Measurements from ENCODE around the gene GADD45B.
"Not testable (repeated sequence)": the region's sequence is repeated elsewhere in the genome, so short reads cannot be mapped to it uniquely, and the experiment has no call there.

The GADD45B gene

DNA sequence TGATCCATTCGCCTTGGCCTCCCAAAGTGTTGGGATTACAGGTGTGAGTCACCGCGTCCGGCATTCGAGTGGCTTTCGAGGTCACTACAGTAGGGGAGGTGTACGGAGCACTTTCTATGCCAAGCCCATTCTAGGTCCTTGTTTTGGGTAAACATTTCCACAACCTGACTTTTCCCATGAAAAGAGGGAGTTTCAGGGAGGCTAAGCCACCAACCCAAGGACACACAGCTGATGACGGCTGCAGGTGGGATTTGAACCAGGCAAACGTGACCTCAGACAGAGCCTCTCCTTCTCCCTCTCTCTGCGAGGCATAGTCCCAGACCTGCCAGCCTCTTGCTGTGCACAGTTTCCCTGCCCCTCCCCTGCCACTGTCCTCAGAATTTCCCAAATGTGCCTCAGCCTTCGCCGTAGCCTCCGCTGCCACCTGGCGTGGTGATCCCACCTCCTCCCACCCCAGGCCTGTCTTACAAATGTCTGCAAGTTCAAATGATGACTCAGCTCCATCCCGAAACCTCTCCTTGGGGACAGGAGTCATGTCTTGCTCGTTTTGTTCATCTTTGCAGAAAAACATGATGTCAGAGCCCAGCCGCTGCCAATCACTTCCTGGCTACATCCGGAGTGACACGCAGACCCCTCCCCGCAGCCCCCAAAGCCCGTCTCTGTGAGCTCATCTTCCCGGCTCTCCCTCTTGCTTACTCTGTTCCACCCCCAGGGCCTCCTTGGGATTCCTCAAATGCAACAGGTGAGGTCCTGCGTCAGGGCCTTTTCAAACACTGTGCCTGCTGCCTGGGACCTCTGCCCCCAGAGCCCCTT is 6.6 kb upstream of the GADD45B start:
- DNase-seq (ENCODE audit: low read depth in 2 of 2), result no peak

DNA sequence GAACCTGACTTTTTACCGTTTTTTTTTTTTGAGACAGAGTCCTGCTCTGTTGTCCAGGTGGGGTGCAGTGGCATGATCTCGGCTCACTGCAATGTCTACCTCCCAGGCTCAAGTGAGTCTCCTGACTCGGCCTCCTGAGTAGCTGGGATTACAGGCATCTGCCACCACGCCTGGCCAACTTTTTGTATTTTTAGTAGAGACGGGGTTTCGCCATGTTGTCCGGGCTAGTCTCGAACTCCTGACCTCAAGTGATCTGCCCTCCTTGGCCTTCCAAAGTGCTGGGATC is 6.1 kb upstream of the GADD45B start:
- not testable (repeated sequence) for DNase-seq (ENCODE audit: low read depth in 2 of 2)

GRCh38 chr19:2474232-2475017 is 1.5 kb upstream of the GADD45B start:
- DNase-seq (ENCODE audit: low read depth in 2 of 2), result peak; percentile 76 to 80

GRCh38 chr19:2475018-2475701 is 767 bp upstream of the GADD45B start:
- peak in 1 of 2 donors; percentile 14 for DNase-seq (ENCODE audit: low read depth in 2 of 2)

GRCh38 chr19:2476451-2477140 is 669 bp downstream of the GADD45B start:
- DNase-seq (ENCODE audit: low read depth in 2 of 2), result peak; percentile 40 to 44

DNA sequence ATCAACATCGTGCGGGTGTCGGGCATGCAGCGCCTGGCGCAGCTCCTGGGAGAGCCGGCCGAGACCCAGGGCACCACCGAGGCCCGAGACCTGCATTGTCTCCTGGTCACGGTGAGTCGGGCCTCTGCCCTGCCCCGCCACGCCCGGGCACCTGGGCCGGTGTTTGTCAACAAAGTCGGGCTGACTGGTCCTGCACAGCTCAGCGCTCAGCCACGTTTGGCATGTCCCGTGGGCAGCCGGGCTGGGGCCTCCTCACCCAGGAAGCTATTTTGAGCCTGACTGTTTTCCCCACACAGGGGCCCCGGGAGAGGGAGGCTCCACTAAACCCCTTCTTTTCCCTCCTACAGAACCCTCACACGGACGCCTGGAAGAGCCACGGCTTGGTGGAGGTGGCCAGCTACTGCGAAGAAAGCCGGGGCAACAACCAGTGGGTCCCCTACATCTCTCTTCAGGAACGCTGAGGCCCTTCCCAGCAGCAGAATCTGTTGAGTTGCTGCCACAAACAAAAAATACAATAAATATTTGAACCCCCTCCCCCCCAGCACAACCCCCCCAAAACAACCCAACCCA is 1.3 kb downstream of the GADD45B start:
- DNase-seq (ENCODE audit: low read depth in 2 of 2), result peak in 1 of 2 donors; percentile 6

DNA sequence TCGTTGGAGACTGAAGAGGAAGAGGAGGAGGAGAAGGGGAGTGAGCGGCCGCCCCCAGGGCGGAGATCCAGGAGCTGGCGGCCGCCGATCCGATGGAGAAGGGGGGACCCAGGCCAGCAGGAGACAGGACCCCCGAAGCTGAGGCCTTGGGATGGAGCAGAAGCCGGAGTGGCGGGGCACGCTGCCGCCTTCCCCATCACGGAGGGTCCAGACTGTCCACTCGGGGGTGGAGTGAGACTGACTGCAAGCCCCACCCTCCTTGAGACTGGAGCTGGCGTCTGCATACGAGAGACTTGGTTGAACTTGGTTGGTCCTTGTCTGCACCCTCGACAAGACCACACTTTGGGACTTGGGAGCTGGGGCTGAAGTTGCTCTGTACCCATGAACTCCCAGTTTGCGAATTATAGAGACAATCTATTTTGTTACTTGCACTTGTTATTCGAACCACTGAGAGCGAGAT is 1.8 kb downstream of the GADD45B start:
- no peak for DNase-seq (ENCODE audit: low read depth in 2 of 2)

GRCh38 chr19:2478278-2478755 is 2.4 kb downstream of the GADD45B start:
- DNase-seq (ENCODE audit: low read depth in 2 of 2), result peak in 1 of 2 donors; percentile 10

- DNase-seq (ENCODE audit: low read depth in 2 of 2), result peak; percentile 32 to 41
These were observed 3.0 kb downstream of the GADD45B start for GRCh38 chr19:2478756-2479555.

DNA sequence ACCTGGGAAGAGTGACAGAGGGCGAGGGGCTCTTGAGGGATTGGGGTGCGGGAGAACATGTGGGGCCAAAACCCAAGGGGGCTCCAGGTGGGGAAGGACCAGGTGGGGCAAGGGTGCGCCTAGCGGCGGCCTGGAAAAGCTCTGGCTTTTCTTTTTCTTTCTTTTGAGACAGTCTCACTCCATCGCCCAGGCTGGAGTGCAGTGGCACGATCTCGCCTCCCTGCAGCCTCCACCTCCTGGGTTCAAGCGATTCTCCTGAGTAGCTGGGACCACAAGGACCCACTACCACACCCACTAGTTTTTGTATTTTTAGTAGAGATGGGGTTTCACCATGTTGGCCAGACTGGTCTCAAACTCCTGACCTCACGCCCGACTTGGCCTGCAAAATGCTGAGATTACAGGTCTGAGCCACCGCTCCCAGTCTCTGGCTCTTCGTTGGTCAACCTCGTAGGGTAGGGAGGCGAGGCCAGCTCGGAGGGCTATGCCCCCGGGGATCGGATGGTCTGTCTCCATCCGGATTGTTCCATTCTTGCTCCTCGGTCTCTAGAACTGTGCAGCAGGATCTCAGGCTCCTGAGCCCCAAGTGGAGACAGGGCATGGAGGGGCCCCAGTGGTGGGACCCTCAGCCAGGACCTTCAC is 3.7 kb downstream of the GADD45B start:
- no peak for DNase-seq (ENCODE audit: low read depth in 2 of 2)

- no peak for DNase-seq (ENCODE audit: low read depth in 2 of 2)
These were observed 5.5 kb downstream of the GADD45B start for GRCh38 chr19:2481466-2481865.

DNA sequence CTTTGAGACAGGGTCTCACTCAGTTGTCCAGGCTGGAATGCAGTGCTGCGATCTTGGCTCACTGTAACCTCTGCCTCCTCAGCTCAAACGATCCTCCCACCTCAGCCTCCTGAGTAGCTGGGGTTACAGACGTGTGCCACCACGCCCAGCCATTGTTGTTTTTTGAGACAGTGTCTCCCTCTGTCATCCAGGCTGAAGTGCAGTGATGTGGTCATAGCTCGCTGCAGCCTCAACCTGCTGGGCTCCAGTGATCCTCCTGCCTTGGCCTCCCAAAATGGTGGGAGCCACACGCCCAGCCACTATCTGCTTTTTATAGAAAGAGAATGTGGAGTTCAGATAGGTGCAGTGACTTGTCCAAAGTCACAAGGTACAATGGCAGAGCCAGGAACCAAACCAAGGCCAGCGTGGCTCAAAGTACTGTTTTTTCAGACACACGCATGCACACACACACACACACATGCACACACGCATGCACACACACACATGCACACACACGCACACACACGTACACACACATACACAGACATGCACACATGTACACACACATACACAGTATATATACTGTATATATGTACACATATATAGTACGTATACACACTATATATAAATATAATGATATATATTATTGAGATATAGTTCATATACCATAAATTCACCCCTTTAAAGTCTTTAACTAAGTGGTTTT is 6.6 kb downstream of the GADD45B start:
- no peak for DNase-seq (ENCODE audit: low read depth in 2 of 2)

DNA sequence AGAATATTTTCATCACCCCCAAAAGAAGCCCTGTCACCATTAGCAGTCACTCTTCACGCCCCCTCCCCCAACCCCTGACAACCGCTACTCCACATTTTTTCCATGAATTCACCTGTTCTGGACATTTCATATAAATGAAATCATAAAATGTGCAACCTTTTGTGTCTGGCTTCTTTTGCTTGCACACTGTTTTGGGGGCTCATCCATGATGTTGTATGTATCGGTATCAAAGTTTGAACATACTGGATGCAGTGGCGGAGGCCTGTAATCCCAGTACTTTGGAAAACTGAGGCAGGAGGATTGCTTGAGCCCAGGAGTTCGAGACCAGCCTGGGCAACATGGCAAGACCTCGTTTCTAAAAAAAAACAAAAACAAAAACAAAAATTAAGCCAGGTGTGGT is 7.2 kb downstream of the GADD45B start:
- DNase-seq (ENCODE audit: low read depth in 2 of 2), result no peak

- DNase-seq (ENCODE audit: low read depth in 2 of 2), result no peak
These were observed 7.7 kb downstream of the GADD45B start for GRCh38 chr19:2483484-2484151.

GRCh38 chr19:2484178-2484937 is 8.4 kb downstream of the GADD45B start:
- no peak for DNase-seq (ENCODE audit: low read depth in 2 of 2)

- no peak for DNase-seq (ENCODE audit: low read depth in 2 of 2)
These were observed 9.5 kb downstream of the GADD45B start for GRCh38 chr19:2485428-2485827.

- no peak for DNase-seq (ENCODE audit: low read depth in 2 of 2)
These were observed 11.2 kb downstream of the GADD45B start for GRCh38 chr19:2487090-2487489.

DNA sequence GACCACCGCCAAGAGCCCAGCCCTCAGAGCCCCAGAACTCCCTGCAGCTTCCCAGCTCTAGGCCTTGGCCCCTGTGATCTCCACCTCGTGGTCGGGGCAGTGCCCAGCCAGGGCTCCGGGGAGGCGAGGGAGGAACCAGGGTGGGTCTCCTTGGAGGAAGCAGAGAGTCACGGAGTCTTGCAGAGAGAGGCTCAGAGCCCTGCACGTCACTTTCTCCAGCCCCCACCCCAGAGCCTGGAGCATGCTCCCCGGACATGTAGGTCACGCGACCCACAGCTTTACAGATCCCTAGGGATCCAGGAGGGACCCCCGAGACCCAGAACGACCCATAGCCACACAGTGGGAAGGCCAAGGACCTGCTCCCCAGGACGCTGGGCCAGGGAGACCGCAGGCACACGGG is 11.9 kb downstream of the GADD45B start:
- DNase-seq (ENCODE audit: low read depth in 2 of 2), result no peak
